Astrocyte (in vitro differentiated cells and primary cell): Measurements from ENCODE around the gene POLE. TPM values are rescaled to one million over a fixed set of nuclear protein-coding genes. Genes with fewer than 3 reads are reported as not detected.

Experiments used
- DNase-seq: peaks from one replicate; pipeline ENCODE4 v3.0.0-alpha.2; 2010; ENCODE audit warnings: low read depth
- FAIRE-seq: peaks from 2 replicates; lab custom pipeline; 2011; peaks lifted over from hg19 to GRCh38; lab: Jason Lieb, UNC
- H2AFZ ChIP-seq: 2 replicates; pipeline ENCODE4 v1.6.0; 2012; ENCODE audit warnings: low read depth, low read length, inconsistent platforms
- H3K27ac ChIP-seq: 2 replicates; pipeline ENCODE4 v1.5.1; 2011; ENCODE audit warnings: low read depth, low read length, inconsistent platforms
- H3K27me3 ChIP-seq: 2 replicates; pipeline ENCODE4 v1.6.0; 2011; ENCODE audit warnings: low read length, inconsistent platforms; ENCODE audit not compliant: insufficient read depth
- H3K36me3 ChIP-seq: 2 replicates; pipeline ENCODE4 v1.5.1; 2011; ENCODE audit warnings: low read length, inconsistent platforms; ENCODE audit not compliant: insufficient read depth
- H3K4me1 ChIP-seq: 2 replicates; pipeline ENCODE4 v1.5.1; 2011; ENCODE audit warnings: low read length, inconsistent platforms; ENCODE audit not compliant: insufficient read depth
- H3K4me2 ChIP-seq: 2 replicates; pipeline ENCODE4 v1.6.0; 2012; ENCODE audit warnings: low read length, inconsistent platforms
- H3K4me3 ChIP-seq: 2 replicates; pipeline ENCODE4 v1.5.1; 2011; ENCODE audit warnings: low read depth, mild to moderate bottlenecking, low read length, inconsistent platforms; ENCODE audit not compliant: insufficient read depth
- H3K79me2 ChIP-seq: 2 replicates; pipeline ENCODE4 v1.6.0; 2012; ENCODE audit warnings: mild to moderate bottlenecking, low read length, inconsistent platforms; ENCODE audit not compliant: insufficient read depth
- H3K9ac ChIP-seq: 2 replicates; pipeline ENCODE4 v1.6.0; 2012; ENCODE audit warnings: mild to moderate bottlenecking, low read length, inconsistent platforms
- H3K9me3 ChIP-seq: 2 replicates; pipeline ENCODE4 v1.5.1; 2012; ENCODE audit warnings: low read depth, mild to moderate bottlenecking, low read length, inconsistent platforms; ENCODE audit not compliant: insufficient read depth
- H4K20me1 ChIP-seq: 2 replicates; pipeline ENCODE4 v1.6.0; 2012; ENCODE audit warnings: low read length, inconsistent platforms; ENCODE audit not compliant: insufficient read depth
- H3K27ac Mint-ChIP-seq: one replicate; pipeline ENCODE4 v1.8.0; 2021; ENCODE audit warnings: mild to moderate bottlenecking, mixed read lengths; ENCODE audit not compliant: unreplicated experiment
- H3K27me3 Mint-ChIP-seq: one replicate; pipeline ENCODE4 v1.8.0; 2021; ENCODE audit warnings: low read depth, mixed read lengths; ENCODE audit not compliant: unreplicated experiment
- H3K36me3 Mint-ChIP-seq: one replicate; pipeline ENCODE4 v1.8.0; 2021; ENCODE audit warnings: low read depth, mixed read lengths; ENCODE audit not compliant: unreplicated experiment
- H3K4me1 Mint-ChIP-seq: one replicate; pipeline ENCODE4 v1.8.0; 2021; ENCODE audit warnings: low read depth, mixed read lengths; ENCODE audit not compliant: unreplicated experiment
- H3K4me3 Mint-ChIP-seq: one replicate; pipeline ENCODE4 v1.8.0; 2021; ENCODE audit warnings: mild to moderate bottlenecking, moderate library complexity, mixed read lengths; ENCODE audit not compliant: unreplicated experiment
- H3K9me3 Mint-ChIP-seq: one replicate; pipeline ENCODE4 v1.8.0; 2021; ENCODE audit warnings: mild to moderate bottlenecking, mixed read lengths; ENCODE audit not compliant: unreplicated experiment
- CTCF ChIP-seq: IDR thresholded peaks from 2 replicates; pipeline ENCODE4 v1.5.1; 2011; ENCODE audit warnings: low read depth, mild to moderate bottlenecking, inconsistent platforms, low read length, moderate library complexity; ENCODE audit not compliant: insufficient read depth
- EZH2 ChIP-seq: IDR thresholded peaks from 2 replicates; pipeline ENCODE4 v1.6.1; 2012; ENCODE audit warnings: mild to moderate bottlenecking, low read length, inconsistent platforms; ENCODE audit not compliant: insufficient read depth
- total RNA-seq: library from RNA; stranded (reverse); gene quantifications from 2 replicates; pipeline ENCODE4 v1.2.1, GENCODE V29; 2021

The POLE gene
- total RNA-seq, 1 donor from 2014 or later, result 15.4 TPM

DNA sequence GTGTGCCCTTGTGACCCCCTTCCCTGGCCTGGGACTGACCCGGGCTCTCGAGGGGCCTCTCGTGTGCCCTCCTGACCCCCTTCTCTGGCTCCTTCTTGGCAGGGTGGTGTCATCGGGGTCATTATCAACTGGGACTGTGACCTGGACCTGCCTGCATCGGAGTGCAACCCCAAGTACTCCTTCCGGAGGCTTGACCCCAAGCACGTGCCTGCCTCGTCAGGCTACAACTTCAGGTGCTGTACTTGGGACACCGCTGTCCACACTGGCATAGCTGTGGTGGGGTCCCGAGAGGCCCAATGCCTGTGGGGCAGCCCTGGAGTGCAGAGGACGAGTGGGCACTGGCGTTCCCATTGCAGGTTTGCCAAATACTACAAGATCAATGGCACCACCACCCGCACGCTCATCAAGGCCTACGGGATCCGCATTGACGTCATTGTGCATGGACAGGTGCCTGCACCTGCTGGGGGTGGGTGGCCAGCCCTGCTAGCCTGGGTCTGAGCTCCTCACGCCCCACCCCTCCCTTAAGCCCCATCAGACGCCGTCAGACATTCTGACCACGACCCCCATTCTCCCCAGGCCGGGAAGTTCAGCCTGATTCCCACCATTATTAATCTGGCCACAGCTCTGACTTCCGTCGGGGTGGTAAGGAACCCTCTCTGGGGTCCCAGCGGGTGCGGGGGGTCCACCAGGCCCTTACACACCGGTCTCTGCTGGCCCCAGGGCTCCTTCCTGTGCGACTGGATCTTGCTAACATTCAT lies 66.1 kb downstream of the POLE start:
- Histone ChIP-seq H3K27me3 (peaks cover 20% of the 10 kb centered on the region), H3K4me1 (peaks cover 10% of the 10 kb centered on the region), H3K27ac (no peak overlapping the region), H3K4me3 (no peak overlapping the region), H3K9ac (no peak overlapping the region), H3K36me3 (no peaks in the 10 kb centered on the region), H2AFZ (no peak overlapping the region), H3K4me2 (no peak overlapping the region), H4K20me1 (no peaks in the 10 kb centered on the region), H3K9me3 (peaks cover 16% of the 10 kb centered on the region), H3K79me2 (no peaks in the 10 kb centered on the region)
- Mint-ChIP-seq H3K36me3 (peaks cover 4% of the 10 kb centered on the region), H3K4me3 (no peak overlapping the region), H3K27ac (no peak overlapping the region), H3K4me1 (peaks cover 12% of the 10 kb centered on the region), H3K27me3 (peaks cover 24% of the 10 kb centered on the region), H3K9me3 (peaks cover 2% of the 10 kb centered on the region)
- no peak for DNase-seq
- TF ChIP-seq EZH2 (peak; percentile 22), CTCF (no peak)
- no peak for FAIRE-seq

- no peak for TF ChIP-seq EZH2
- Histone ChIP-seq H3K9me3 (peaks cover 24% of the 10 kb centered on the region), H3K9ac (no peak overlapping the region), H4K20me1 (peaks cover 2% of the 10 kb centered on the region), H3K36me3 (no peaks in the 10 kb centered on the region), H3K4me2 (no peak overlapping the region), H3K79me2 (no peaks in the 10 kb centered on the region), H3K27me3 (peaks cover 27% of the 10 kb centered on the region), H3K27ac (no peak overlapping the region), H3K4me3 (no peak overlapping the region), H3K4me1 (peaks cover 10% of the 10 kb centered on the region), H2AFZ (no peak overlapping the region)
- no peak for FAIRE-seq
- Mint-ChIP-seq H3K36me3 (peaks cover 4% of the 10 kb centered on the region), H3K27me3 (peaks cover 32% of the 10 kb centered on the region), H3K9me3 (peaks cover 2% of the 10 kb centered on the region), H3K4me3 (no peak overlapping the region), H3K27ac (no peak overlapping the region), H3K4me1 (peaks cover 12% of the 10 kb centered on the region)
- no peak for DNase-seq
These were observed 66.8 kb downstream of the POLE start for GRCh38 chr12:132620113-132620898.

DNA sequence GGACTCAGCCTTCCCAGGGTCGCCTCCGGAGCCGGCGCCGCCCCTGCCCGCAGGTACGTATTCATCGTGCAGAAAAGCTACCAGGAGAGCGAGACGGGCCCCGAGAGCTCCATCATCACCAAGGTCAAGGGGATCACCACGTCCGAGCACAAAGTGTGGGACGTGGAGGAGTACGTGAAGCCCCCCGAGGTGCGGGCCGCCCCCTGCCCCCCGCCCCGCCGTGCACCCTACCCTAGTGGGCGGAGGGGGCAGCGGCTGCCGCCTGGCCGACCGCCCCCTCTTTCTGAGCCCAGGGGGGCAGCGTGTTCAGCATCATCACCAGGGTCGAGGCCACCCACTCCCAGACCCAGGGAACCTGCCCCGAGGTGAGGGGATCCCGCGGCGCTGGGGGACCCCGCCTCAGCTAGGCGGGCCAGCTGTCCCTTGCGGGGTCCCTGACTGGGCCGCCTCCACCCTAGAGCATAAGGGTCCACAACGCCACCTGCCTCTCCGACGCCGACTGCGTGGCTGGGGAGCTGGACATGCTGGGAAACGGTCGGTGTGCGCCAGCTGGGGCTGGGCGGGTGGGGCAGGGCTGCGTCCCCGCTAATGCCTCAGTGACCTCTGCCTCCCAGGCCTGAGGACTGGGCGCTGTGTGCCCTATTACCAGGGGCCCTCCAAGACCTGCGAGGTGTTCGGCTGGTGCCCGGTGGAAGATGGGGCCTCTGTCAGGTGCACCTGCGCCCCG lies 67.6 kb downstream of the POLE start:
- Histone ChIP-seq H3K27ac (no peak overlapping the region), H3K9me3 (peaks cover 25% of the 10 kb centered on the region), H3K9ac (no peak overlapping the region), H3K36me3 (no peaks in the 10 kb centered on the region), H3K4me1 (peaks cover 10% of the 10 kb centered on the region), H3K4me2 (no peak overlapping the region), H4K20me1 (peaks cover 3% of the 10 kb centered on the region), H3K79me2 (no peaks in the 10 kb centered on the region), H3K4me3 (no peak overlapping the region), H2AFZ (no peak overlapping the region), H3K27me3 (peaks cover 31% of the 10 kb centered on the region)
- peaks cover 2% of the 10 kb centered on the region for H3K9me3 Mint-ChIP-seq
- H3K27me3 Mint-ChIP-seq, result peaks cover 38% of the 10 kb centered on the region
- peaks cover 1% of the 10 kb centered on the region for H3K36me3 Mint-ChIP-seq
- peak; percentile 87 for TF ChIP-seq EZH2
- TF ChIP-seq CTCF, result no peak
- FAIRE-seq, result no peak
- H3K27ac Mint-ChIP-seq, result no peak overlapping the region
- H3K4me1 Mint-ChIP-seq, result peaks cover 12% of the 10 kb centered on the region
- DNase-seq, result no peak
- no peak overlapping the region for H3K4me3 Mint-ChIP-seq
